CD4-positive, alpha-beta T cell treated with Interleukin-10 for 1 hour (primary cell): Measurements from ENCODE around the gene PGAM5.
A peak's percentile ranks its signal among the peaks of the same experiment; 100 is the strongest.

ENCODE experiments used
- DNase-seq: peaks from one replicate; pipeline ENCODE4 v3.0.0-alpha.2; 2020

PGAM5 gene

DNA sequence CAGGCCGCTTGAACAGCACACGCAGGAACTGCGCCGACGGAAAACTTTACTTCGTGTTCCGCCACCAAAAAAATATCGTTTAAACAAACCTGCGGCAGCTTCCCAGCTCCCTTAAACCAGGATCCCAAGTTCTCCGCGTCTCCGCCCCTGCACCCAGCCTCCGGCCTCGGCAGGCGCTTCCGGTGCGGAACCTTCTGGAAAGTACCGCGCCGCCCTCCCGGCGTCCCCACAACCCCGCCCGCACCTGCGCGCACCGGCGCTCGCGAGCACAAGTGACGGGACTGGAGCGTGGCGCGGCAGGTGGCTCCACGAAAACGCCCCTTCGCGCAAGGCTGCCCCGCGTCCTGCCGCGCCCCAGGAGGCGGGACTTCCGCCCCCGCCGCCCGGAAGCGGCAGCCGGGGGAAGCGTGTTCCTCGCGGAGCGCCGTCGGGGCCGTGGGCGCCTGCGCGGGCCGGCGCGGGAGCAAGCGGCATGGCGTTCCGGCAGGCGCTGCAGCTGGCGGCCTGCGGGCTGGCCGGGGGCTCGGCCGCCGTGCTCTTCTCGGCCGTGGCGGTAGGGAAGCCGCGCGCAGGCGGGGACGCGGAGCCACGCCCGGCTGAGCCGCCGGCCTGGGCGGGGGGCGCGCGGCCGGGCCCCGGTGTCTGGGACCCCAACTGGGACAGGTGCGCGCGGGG lies at the start of gene PGAM5:
TSS of gene PGAM5 (plus strand) at position 438 of the 675 bp plus-strand sequence. CDS start at position 473, 35 bp downstream.
- peak; percentile 95 for DNase-seq

DNA sequence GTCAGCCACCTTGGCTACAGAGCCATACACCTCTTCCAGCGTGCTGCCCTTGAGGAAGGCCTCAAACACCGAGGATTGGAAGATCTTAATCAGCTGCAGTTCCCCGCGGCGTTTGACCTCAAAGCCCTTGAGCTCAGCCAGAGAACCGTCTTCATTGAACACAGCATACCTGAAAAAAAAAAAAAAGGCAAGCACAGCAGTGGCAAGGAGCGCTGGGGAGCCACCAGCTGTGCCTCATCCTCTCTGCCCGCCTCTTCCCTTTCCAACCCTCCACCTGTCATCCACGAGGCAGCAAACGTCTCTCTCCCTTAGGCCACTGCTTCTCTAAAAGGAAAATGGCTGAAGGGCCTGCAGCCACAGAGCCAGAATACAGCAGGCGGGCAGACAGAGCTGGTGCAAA lies 49.6 kb upstream of the PGAM5 start:
- no peak for DNase-seq

DNA sequence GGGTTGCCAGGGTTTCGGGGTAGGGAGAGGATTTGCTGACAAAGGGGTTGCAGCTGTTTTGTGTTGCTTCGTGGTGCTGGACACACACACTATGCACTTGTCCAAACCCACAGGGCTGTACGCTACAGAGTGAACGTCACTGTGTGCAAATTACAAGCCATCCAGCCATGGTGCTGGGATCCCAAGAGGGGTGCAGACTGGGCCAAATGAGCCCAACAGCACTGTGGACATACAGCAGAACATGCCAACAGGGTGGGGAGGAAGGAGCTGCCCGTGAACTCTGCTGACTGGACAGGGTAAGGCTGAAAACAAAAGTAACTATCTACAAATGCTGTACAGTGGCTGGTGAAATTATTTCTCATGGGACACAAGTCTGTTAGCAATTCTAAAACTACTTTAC lies 48.7 kb upstream of the PGAM5 start:
- DNase-seq = no peak

DNA sequence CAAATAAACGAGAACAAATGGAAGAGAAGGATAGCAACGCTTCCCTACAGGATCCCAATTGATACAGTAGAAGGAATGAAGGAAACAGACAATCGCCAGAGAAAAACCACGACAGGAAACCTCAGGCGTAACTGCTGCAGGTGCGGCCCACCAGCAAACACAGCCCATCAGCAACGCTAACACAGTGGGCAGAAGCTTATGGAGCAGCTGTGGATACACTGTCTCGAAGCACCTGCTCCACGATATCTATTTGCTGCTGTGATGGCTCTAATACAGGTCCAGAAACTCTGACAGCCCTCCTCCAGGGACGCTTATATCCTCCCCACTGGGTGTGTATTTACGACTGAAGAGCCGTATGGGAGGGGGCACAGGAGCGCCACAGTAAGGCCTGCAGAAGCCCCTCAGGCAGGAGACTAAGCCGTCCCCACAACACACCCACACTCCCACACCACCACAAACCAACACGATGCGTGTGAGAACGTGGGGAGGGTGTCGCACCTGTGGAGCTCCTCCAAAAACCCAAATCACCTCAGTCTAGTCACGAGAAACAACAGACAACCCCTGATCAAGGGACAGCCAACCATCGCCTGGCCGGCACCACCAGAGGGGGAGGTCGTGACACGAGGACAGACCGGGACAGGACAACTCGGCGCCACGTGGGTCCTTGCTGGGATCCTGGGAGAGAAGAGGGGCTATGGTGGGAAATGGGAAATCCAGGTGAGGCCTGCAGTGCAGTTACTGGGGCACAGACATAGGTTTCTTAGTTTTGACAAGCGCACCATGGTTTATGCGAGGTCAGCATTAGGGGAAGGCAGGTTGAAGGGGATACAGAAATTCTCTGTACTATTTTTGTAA lies 47.5 kb upstream of the PGAM5 start:
- DNase-seq = no peak

- no peak for DNase-seq
These were observed 46.2 kb upstream of the PGAM5 start for GRCh38 chr12:132664206-132665148.

DNA sequence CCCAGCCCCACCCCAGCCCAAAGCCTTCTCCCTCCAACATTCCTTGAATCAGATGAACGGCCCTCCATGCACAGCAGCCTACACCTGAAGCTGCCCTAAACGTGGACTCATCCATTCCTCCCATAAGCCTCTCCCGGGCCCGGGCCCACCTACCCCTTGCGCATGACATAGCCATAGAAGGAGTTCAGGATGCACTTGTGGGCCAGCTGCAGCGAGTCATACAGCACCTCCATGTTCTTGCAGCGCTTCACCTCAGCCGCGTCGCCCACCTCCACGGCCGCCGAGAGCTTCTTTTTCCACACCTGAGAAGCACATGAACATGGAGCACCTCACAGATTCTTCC lies 45.5 kb upstream of the PGAM5 start:
- DNase-seq = no peak

- no peak for DNase-seq
These were observed 44.8 kb upstream of the PGAM5 start for GRCh38 chr12:132665794-132666193.

DNA sequence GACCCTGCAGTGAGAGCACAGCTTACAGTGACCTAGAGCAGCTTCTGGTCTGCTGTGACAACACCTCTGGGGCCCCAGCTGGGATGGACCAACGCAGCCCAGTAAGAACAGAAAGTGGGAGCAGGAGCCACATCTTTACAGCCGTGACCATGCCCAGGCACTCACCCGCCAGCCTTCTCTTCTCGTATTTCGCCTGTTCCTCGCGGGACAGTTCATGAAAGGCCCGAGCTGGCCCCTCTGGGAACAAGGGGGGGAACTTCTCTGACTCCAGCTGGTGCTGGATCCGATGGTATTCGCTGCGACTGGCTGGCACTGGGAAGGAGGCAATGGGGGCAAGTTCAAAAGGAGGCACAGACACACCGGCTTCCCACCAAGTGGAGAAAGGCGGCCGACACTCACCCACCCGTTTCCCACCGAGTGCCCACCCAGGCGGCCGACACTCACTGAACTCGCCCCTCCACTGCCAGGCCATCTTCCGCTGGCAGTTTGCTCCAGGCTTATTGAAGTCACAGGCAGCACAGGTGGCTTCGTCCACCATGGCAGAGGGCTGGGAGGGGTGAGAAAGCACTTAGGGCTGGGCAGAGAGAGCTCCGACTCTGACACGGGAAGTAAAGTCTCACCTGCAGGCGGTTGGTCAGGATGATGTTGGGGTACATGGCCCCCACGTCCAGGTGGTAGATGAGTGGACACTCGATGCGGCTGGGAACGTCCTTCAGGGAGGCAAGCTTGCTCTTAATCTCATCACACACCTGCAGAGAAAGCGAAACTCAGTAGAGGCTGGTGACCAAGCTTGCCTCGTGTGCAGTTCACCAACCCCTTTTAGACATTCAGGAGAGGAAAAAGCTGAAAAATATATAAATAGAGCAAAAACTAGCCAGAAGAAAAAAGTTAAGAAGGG lies 42.2 kb upstream of the PGAM5 start:
- no peak for DNase-seq

DNA sequence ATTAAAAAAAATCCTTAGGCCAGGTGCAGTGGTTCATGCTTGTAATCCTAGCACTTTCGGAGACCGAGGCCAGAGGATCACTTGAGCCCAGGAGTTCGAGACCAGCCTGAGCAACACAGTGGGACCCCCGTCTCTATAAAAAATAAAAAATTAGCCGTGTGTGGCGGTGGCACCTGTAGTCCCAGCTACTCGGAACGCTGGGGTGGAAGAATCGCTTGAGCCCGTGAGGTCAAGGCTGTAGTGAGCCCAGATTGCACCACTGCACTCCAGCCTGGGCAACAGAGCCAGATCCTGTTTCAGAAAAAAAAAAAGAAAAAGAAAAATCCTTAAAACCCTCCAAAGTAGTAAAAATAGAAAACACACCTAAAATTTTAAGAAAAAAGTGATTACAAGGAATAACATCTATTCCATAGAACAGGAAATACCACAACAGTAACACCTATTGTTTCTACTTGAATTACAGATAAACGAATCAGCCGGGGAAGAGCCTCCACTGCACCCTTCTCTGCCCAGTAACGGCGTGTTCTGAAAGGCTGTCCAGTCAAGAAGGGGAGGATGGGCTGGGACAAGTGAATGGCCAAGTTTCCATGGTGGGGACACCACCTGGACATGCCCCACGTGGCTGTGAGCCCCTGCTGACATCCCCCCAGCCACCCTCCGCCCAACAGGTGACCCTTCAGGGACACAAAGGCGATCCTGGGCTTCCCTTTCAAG lies 41.3 kb upstream of the PGAM5 start:
- DNase-seq = no peak

- DNase-seq = no peak
These were observed 38.5 kb upstream of the PGAM5 start for GRCh38 chr12:132672116-132672515.

DNA sequence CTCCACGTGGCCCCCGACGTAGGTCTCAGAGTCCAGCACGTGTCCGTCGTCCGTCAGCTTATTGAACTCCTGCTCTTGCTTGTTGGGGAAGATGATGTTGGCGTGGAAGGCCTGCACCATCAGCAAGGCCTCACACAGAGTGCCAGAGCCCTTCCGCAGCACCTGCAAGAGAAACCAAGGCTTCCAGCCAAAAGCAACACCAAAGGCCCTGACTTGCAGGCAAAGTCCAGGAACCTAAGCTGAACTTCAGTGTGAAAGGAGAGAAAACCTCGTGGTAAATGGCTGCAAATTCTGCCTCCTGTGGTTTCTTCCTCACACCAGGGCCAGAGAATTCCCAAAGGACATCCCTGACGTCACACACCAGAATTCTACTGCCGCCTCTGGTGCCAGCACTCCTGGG lies 38.0 kb upstream of the PGAM5 start:
- DNase-seq = no peak

GRCh38 chr12:132673288-132674179 lies 37.1 kb upstream of the PGAM5 start:
- no peak for DNase-seq

DNA sequence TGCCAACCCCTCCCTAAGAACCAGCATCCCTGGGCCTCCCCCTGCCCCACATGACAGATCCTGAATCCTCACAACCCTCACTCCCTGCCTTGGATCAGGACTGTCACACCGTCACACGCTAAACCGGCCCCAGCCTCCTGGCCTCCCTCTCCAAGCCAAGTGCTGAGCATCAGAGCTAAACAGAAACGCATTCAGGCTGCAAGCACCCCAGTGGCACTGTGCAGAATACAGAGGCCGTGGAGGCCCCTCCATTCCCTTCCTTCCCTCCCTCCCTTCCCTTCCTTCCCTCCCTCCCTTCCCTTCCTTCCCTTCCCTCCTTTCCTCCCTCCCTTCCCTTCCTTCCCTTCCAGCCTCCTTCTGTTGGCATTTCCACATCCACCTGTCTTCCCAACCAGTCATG lies 36.1 kb upstream of the PGAM5 start:
- DNase-seq = no peak

- DNase-seq = no peak
These were observed 34.7 kb upstream of the PGAM5 start for GRCh38 chr12:132675757-132676432.

- no peak for DNase-seq
These were observed 33.1 kb upstream of the PGAM5 start for GRCh38 chr12:132677492-132677891.

DNA sequence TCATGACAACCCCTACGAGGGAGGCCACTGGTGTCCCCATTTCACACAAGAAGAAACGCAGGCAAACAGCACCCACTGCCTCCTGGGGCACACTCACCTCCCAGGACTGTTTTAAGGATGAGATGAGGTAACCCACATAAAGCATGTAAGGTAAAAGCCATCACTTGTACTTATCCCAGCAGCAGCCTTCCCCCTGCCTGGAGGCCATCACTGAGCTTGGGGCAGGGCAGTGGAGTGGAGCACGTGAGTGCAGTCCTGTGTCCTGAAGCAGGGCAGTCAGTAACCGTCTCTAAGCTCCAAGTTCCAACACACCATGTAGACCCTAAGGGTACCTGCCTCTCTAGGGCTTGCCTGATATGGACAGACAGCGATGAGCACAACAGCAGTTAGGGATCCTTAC lies 25.2 kb upstream of the PGAM5 start:
- no peak for DNase-seq

- DNase-seq = no peak
These were observed 23.8 kb upstream of the PGAM5 start for GRCh38 chr12:132686825-132687210.

GRCh38 chr12:132687211-132688164 lies 23.2 kb upstream of the PGAM5 start, which contains the start of the genes POLE and PXMP2:
POLE (minus strand) TSS chr12:132687342; CDS start chr12:132687315, 27 bp downstream.
PXMP2 (plus strand) TSS chr12:132687587; CDS start chr12:132687671, 84 bp downstream.
- DNase-seq = peak; percentile 95
